ENCODE measurements around the gene FKBP2.

The FKBP2 gene

GRCh38 chr11:64232967-64233315, 8.0 kb upstream of the FKBP2 start:
- Histone ChIP-seq H3K27me3 (replicated peaks) (no peaks in the 10 kb centered on the region), H3K36me3 (replicated peaks) (peaks cover 4% of the 10 kb centered on the region), H3K4me3 (ENCODE audit: low read depth, low read length) (no peak overlapping the region), H3K27ac (no peak overlapping the region)
- TF ChIP-seq, protein P1, sequence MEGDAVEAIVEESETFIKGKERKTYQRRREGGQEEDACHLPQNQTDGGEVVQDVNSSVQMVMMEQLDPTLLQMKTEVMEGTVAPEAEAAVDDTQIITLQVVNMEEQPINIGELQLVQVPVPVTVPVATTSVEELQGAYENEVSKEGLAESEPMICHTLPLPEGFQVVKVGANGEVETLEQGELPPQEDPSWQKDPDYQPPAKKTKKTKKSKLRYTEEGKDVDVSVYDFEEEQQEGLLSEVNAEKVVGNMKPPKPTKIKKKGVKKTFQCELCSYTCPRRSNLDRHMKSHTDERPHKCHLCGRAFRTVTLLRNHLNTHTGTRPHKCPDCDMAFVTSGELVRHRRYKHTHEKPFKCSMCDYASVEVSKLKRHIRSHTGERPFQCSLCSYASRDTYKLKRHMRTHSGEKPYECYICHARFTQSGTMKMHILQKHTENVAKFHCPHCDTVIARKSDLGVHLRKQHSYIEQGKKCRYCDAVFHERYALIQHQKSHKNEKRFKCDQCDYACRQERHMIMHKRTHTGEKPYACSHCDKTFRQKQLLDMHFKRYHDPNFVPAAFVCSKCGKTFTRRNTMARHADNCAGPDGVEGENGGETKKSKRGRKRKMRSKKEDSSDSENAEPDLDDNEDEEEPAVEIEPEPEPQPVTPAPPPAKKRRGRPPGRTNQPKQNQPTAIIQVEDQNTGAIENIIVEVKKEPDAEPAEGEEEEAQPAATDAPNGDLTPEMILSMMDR (IDR thresholded peaks at IDR 0.05; ENCODE audit: low read depth, low read length, missing control alignments), result no peak
- in situ Hi-C loops (cut with HindIII; ENCODE audit: low pct_ligation_motif_present, low sequenced_read_pairs), result no loop called here
- DNase-seq, result no peak

DNA sequence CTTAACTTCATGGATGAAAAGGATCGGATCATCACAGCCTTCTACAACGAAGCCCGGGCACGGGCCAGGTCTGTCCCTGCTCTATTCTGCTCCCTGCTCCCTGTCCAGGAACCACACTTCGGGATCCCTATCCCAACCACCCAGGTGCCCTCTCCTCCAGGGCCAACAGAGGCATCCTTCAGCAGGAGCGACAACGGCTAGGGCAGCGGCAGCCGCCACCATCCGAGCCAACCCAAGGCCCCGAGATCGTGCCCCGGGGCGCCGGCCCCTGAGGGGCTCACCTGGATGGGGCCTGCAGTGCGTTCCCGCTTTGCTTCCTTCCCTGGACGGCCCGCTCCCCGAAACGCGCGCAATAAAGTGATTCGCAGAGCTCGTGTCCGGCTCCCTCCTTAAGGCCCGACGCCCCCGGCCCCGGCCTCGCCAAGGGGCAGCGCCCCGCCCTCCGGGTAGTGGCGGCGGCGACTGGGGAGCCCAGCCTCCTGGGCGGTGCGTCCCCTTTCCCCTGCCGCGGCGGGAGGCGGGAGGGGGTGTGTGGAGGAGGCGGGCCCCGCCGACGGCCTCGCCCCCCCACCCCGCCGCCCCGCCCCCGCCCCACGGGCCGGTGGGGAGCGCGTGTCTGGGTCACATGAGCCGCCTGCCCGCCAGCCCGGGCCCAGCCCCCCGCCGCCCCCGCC, 6.8 kb upstream of the FKBP2 start, which contains the start of gene VEGFB:
VEGFB (plus strand) TSS at position 672 of the 674 bp plus-strand sequence. CDS start 250 bp downstream, outside the sequence.
- H3K4me3 ChIP-seq (ENCODE audit: low read depth, low read length), result peak within 1 kb of the TSS; percentile 63
- in situ Hi-C loops (cut with HindIII; ENCODE audit: low pct_ligation_motif_present, low sequenced_read_pairs), result no loop called here
- no peaks in the 10 kb centered on the region for H3K27me3 ChIP-seq (replicated peaks)
- TF ChIP-seq, protein P1 (IDR thresholded peaks at IDR 0.05; ENCODE audit: low read depth, low read length, missing control alignments), result no peak
- DNase-seq, result no peak
- H3K27ac ChIP-seq, result no peak within 1 kb of the TSS
- H3K36me3 ChIP-seq (replicated peaks), result peaks cover 7% of the 10 kb centered on the region

DNA sequence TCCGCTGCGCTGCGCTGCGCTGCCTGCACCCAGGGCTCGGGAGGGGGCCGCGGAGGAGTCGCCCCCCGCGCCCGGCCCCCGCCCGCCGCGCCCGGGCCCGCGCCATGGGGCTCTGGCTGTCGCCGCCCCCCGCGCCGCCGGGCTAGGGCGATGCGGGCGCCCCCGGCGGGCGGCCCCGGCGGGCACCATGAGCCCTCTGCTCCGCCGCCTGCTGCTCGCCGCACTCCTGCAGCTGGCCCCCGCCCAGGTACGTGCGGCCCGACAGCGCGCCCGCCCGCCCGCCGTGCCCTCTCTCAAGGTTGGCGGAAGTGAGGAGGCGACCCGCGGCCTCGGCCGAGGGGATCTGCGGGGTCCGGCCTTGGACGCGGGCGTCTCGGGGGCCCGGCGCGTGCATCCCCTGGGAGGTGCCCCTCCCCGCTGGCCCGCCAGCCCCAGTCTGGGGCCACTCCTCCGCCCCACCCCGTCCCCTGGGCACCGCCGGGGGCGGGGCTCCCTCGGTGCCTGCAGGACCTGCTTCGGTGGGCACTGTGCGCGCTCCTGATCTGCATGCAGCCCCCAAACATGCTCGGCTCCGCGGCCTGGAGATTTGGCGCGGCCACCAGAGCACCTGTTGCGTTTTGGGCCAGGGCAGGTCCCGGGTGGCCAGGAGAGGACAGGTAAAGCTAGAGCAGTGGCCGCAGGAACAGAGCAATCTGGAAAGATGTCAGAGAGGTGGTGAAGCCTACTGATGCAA, 6.1 kb upstream of the FKBP2 start:
- TF ChIP-seq, protein P1 (IDR thresholded peaks at IDR 0.05; ENCODE audit: low read depth, low read length, missing control alignments), result no peak
- peak overlapping the region; percentile 63 for H3K4me3 ChIP-seq (ENCODE audit: low read depth, low read length)
- DNase-seq, result no peak
- no peaks in the 10 kb centered on the region for H3K27me3 ChIP-seq (replicated peaks)
- in situ Hi-C loops (cut with HindIII; ENCODE audit: low pct_ligation_motif_present, low sequenced_read_pairs), result no loop called here
- H3K36me3 ChIP-seq (replicated peaks), result peaks cover 7% of the 10 kb centered on the region
- H3K27ac ChIP-seq, result no peak overlapping the region

GRCh38 chr11:64235437-64236161, 5.3 kb upstream of the FKBP2 start:
- TF ChIP-seq, protein P1 (IDR thresholded peaks at IDR 0.05; ENCODE audit: low read depth, low read length, missing control alignments), result no peak
- in situ Hi-C loops (cut with HindIII; ENCODE audit: low pct_ligation_motif_present, low sequenced_read_pairs), result no loop called here
- peak overlapping the region; percentile 63 for H3K4me3 ChIP-seq (ENCODE audit: low read depth, low read length)
- peaks cover 7% of the 10 kb centered on the region for H3K36me3 ChIP-seq (replicated peaks)
- no peak for DNase-seq
- H3K27ac ChIP-seq, result no peak overlapping the region
- H3K27me3 ChIP-seq (replicated peaks), result no peaks in the 10 kb centered on the region

- TF ChIP-seq, protein P1 (IDR thresholded peaks at IDR 0.05; ENCODE audit: low read depth, low read length, missing control alignments), result no peak
- Histone ChIP-seq H3K4me3 (ENCODE audit: low read depth, low read length) (no peak overlapping the region), H3K36me3 (replicated peaks) (peaks cover 7% of the 10 kb centered on the region), H3K27ac (no peak overlapping the region), H3K27me3 (replicated peaks) (no peaks in the 10 kb centered on the region)
- in situ Hi-C loops (cut with HindIII; ENCODE audit: low pct_ligation_motif_present, low sequenced_read_pairs), result no loop called here
- DNase-seq, result no peak
Measured at GRCh38 chr11:64237484-64237951, 3.4 kb upstream of the FKBP2 start.
